Suprapubic skin (tissue), 4 donors: ENCODE measurements around the gene PRICKLE3.

Experiments used
- CTCF ChIP-seq, 2 donors: fragments of 200-600 bp in 1 of 2; fragments of 450-650 bp in 1 of 2; sonication (generic) in 1 of 2; IDR thresholded peaks; one replicate each; pipeline ENCODE4 v1.5.1; 2016 to 2019; ENCODE audit warnings: antibody characterized with exemption in 2 of 2, mild to moderate bottlenecking in 1 of 2, moderate library complexity in 1 of 2
- EP300 ChIP-seq: sonication (generic); formaldehyde crosslinking; IDR thresholded peaks from one replicate; pipeline ENCODE4 v1.6.1; 2017; ENCODE audit warnings: antibody characterized with exemption
- POLR2A ChIP-seq, 2 donors: fragments of 450-650 bp; IDR thresholded peaks; one replicate each; pipeline ENCODE4 v1.6.1; 2017; ENCODE audit warnings: antibody characterized with exemption in 2 of 2, mild to moderate bottlenecking in 2 of 2, moderate library complexity in 2 of 2
- POLR2AphosphoS5 ChIP-seq, 3 donors: sonication (generic); formaldehyde crosslinking; IDR thresholded peaks; one replicate each; pipeline ENCODE4 v1.6.1; 2017; ENCODE audit warnings: antibody characterized with exemption in 3 of 3

GRCh38 chrX:49174723-49175122 lies 11.4 kb downstream of the PRICKLE3 start:
- TF ChIP-seq CTCF (IDR thresholded peaks at IDR 0.05) (no peak), EP300 (no peak), POLR2A (IDR thresholded peaks at IDR 0.05) (no peak), POLR2AphosphoS5 (IDR thresholded peaks at IDR 0.05) (no peak)
